ENCODE measurements around the gene ARL2BP.

ARL2BP gene

GRCh38 chr16:57224651-57225335, 20.3 kb upstream of the ARL2BP start:
- TF ChIP-seq, protein P1, sequence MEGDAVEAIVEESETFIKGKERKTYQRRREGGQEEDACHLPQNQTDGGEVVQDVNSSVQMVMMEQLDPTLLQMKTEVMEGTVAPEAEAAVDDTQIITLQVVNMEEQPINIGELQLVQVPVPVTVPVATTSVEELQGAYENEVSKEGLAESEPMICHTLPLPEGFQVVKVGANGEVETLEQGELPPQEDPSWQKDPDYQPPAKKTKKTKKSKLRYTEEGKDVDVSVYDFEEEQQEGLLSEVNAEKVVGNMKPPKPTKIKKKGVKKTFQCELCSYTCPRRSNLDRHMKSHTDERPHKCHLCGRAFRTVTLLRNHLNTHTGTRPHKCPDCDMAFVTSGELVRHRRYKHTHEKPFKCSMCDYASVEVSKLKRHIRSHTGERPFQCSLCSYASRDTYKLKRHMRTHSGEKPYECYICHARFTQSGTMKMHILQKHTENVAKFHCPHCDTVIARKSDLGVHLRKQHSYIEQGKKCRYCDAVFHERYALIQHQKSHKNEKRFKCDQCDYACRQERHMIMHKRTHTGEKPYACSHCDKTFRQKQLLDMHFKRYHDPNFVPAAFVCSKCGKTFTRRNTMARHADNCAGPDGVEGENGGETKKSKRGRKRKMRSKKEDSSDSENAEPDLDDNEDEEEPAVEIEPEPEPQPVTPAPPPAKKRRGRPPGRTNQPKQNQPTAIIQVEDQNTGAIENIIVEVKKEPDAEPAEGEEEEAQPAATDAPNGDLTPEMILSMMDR (IDR thresholded peaks at IDR 0.05; ENCODE audit: low read depth, low read length, missing control alignments) = no peak
- DNase-seq (ENCODE audit: low read depth) = no peak
- H3K4me3 ChIP-seq (ENCODE audit: low read depth, low read length) = no peak overlapping the region
- in situ Hi-C loops (cut with HindIII; ENCODE audit: low sequenced_read_pairs) = no loop called here

GRCh38 chr16:57225978-57226377, 19.1 kb upstream of the ARL2BP start:
- in situ Hi-C loops (cut with HindIII; ENCODE audit: low sequenced_read_pairs) = no loop called here
- TF ChIP-seq, protein P1 (IDR thresholded peaks at IDR 0.05; ENCODE audit: low read depth, low read length, missing control alignments) = no peak
- no peak for DNase-seq (ENCODE audit: low read depth)
- no peak overlapping the region for H3K4me3 ChIP-seq (ENCODE audit: low read depth, low read length)

DNA sequence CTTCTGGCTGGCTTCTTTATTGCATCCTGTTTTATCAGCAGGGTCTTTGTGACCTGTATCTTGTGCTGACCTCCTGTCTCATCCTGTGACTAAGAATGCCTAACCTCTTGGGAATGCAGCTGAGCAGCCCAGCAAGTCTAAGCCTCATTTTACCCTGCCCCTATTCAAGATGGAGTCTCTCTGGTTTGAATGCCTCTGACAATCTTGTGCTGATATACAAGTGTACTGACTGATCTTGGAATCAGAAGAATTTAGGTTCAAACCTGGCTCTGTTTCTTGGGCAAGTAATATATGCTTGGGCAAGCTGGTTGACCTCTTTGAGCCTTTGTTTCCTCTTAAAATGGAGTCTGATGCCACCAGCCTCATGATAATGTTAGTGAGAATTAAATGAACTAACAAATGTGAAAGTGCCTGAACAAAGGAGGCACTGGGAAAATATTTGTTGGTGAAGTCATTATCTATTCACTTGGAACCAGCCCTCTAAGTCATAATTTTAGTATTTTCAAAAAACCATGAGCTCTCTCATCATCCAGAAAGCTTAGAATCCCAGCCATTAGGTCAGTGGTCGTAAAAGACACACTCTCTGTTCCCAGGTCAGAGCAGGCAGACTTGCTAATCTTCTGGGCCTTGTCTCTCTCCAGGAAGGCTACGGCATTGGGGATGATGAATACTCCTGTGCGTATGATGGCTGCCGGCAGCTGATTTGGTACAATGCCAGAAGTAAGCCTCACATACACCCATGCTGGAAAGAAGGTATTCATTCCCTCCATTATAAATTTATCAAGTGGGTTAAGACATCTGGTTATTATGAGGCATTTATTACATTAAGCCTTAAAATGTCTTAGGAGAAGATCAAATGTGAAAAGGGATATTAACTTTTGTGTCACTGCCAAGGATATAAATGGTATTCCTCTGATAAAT, 18.1 kb upstream of the ARL2BP start:
- in situ Hi-C loops (cut with HindIII; ENCODE audit: low sequenced_read_pairs) = no loop called here
- TF ChIP-seq, protein P1 (IDR thresholded peaks at IDR 0.05; ENCODE audit: low read depth, low read length, missing control alignments) = no peak
- H3K4me3 ChIP-seq (ENCODE audit: low read depth, low read length) = no peak overlapping the region
- no peak for DNase-seq (ENCODE audit: low read depth)

DNA sequence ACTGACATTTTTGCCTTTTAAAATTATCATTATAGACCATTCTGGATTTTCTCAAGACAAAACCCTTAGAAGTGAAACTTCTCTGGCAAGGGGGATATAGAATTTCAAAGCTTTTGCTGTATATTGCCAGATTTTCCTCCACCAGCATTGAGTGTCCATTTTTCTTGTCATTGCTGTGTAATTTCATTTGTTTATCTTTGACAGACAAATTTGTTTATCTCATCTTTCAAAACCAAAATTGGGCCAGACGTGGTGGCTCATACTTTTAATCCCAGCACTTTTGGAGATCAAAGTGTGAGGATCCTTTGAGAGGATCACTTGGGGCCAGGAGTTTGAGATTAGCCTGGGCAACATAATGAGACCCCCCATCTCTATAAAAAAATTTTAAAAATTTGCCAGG, 16.0 kb upstream of the ARL2BP start:
- no peak for DNase-seq (ENCODE audit: low read depth)
- TF ChIP-seq, protein P1 (IDR thresholded peaks at IDR 0.05; ENCODE audit: low read depth, low read length, missing control alignments) = no peak
- no peak overlapping the region for H3K4me3 ChIP-seq (ENCODE audit: low read depth, low read length)
- in situ Hi-C loops (cut with HindIII; ENCODE audit: low sequenced_read_pairs) = no loop called here

DNA sequence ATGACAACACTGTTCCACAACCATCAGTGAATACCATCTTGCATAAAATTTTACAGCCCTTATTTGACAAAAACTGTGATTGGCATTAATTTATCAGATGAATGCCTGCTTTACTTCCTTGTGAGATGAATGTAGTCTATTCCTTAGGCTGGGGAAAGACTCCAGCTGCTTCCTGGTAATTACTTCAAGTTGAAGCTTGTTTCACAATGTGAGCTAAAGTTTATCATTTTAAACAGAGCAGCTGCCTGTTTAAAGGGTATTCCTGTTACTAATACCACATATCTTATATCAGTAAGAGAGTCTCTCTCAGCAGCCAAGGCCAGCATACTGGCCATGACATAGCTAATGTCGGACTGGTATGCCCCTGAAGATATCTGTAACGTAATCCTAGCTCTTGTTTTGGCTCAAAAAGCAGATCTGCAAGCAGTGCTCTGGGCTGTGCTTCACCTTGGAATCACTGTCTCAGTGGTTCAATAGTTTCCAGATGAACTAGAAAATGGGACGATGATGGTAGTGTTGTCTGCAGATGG, 13.2 kb upstream of the ARL2BP start:
- TF ChIP-seq, protein P1 (IDR thresholded peaks at IDR 0.05; ENCODE audit: low read depth, low read length, missing control alignments) = no peak
- no peak overlapping the region for H3K4me3 ChIP-seq (ENCODE audit: low read depth, low read length)
- no peak for DNase-seq (ENCODE audit: low read depth)
- in situ Hi-C loops (cut with HindIII; ENCODE audit: low sequenced_read_pairs) = no loop called here

- DNase-seq (ENCODE audit: low read depth) = no peak
- no peak overlapping the region for H3K4me3 ChIP-seq (ENCODE audit: low read depth, low read length)
- in situ Hi-C loops (cut with HindIII; ENCODE audit: low sequenced_read_pairs) = no loop called here
- TF ChIP-seq, protein P1 (IDR thresholded peaks at IDR 0.05; ENCODE audit: low read depth, low read length, missing control alignments) = no peak
These were observed 10.9 kb upstream of the ARL2BP start for GRCh38 chr16:57233944-57234706.
